Muscle of leg (tissue), 11 donors: ENCODE data around the gene BFAR. TPM values are rescaled to one million over a fixed set of nuclear protein-coding genes. Genes with fewer than 3 reads are reported as not detected.
"Not testable (repeated sequence)": the region's sequence is repeated elsewhere in the genome, so short reads cannot be mapped to it uniquely, and the experiment has no call there.

ENCODE experiments used
- DNase-seq: peaks from one replicate; pipeline ENCODE4 v3.0.0; 2013
- H3K27ac ChIP-seq: one replicate; pipeline ENCODE4 v1.5.1; 2013; ENCODE audit warnings: mild to moderate bottlenecking, low read length, control low read depth
- H3K27me3 ChIP-seq: one replicate; pipeline ENCODE4 v1.6.1; 2013; ENCODE audit warnings: low read length; ENCODE audit not compliant: control insufficient read depth, insufficient read depth
- H3K36me3 ChIP-seq: one replicate; pipeline ENCODE4 v1.6.1; 2013; ENCODE audit warnings: low read length; ENCODE audit not compliant: control insufficient read depth, insufficient read depth
- H3K4me1 ChIP-seq: one replicate; pipeline ENCODE4 v1.6.1; 2013; ENCODE audit warnings: low read length; ENCODE audit not compliant: control insufficient read depth, insufficient read depth
- H3K4me3 ChIP-seq: one replicate; pipeline ENCODE4 v1.5.1; 2013; ENCODE audit warnings: low read length, control low read depth
- H3K9me3 ChIP-seq: replicated peaks from 2 replicates; pipeline ENCODE4 v1.6.1; 2013; ENCODE audit warnings: low read depth, low read length; ENCODE audit not compliant: control insufficient read depth
- WGBS: methylation state at CpG from one replicate; pipeline ENCODE4 v1.1.5; 2013; ENCODE audit warnings: missing lambda C conversion rate; ENCODE audit not compliant: insufficient coverage; 5-methylcytosine and 5-hydroxymethylcytosine counted together
- polyA plus RNA-seq, 8 donors: library from polyadenylated mRNA; unstranded; fragments of 120-200 nt; gene quantifications; one replicate each; pipeline versions ENCODE4 v1.2.1 to v1.2.3, GENCODE V29; 2013; ENCODE audit warnings: inconsistent platforms in 1 of 8, low replicate concordance in 1 of 8; ENCODE audit not compliant: insufficient read length in 8 of 8, insufficient read depth in 1 of 8
- total RNA-seq: library from RNA; stranded (reverse); fragments of 120-200 nt; gene quantifications from one replicate; pipeline ENCODE4 v1.2.4, GENCODE V29; 2013

Gene BFAR
- total and polyA plus RNA-seq, 9 donors = 42.3 to 60.0 (median 50.3) TPM

GRCh38 chr16:14681115-14681514 lies 48.4 kb downstream of the BFAR start:
- Histone ChIP-seq H3K36me3 (no peaks in the 10 kb centered on the region), H3K27ac (no peak overlapping the region), H3K4me1 (no peaks in the 10 kb centered on the region), H3K27me3 (no peaks in the 10 kb centered on the region), H3K9me3 (no peaks in the 10 kb centered on the region), H3K4me3 (no peak overlapping the region)
- no CpG with 5 or more reads among the region's 4 CpGs for WGBS
- DNase-seq = no peak

GRCh38 chr16:14682121-14682520 lies 49.4 kb downstream of the BFAR start:
- Histone ChIP-seq H3K9me3 (no peaks in the 10 kb centered on the region), H3K36me3 (no peaks in the 10 kb centered on the region), H3K4me3 (no peak overlapping the region), H3K27me3 (no peaks in the 10 kb centered on the region), H3K4me1 (no peaks in the 10 kb centered on the region), H3K27ac (no peak overlapping the region)
- no peak for DNase-seq
- 89% methylated on average over 6 of the region's 8 CpGs for WGBS

- not testable (repeated sequence) for H3K27ac ChIP-seq, H3K9me3 ChIP-seq, H3K36me3 ChIP-seq, DNase-seq, H3K4me1 ChIP-seq, H3K4me3 ChIP-seq, H3K27me3 ChIP-seq
- WGBS = no CpG with 5 or more reads among the region's 15 CpGs
These were observed 53.4 kb downstream of the BFAR start for GRCh38 chr16:14685870-14686793.

- not testable (repeated sequence) for DNase-seq
- no CpG with 5 or more reads among the region's 28 CpGs for WGBS
These were observed 61.4 kb downstream of the BFAR start, which contains the start of gene PLA2G10 for GRCh38 chr16:14694129-14694528. Gene PLA2G10, minus strand, starts transcription at chr16:14694308. Its CDS starts 79 bp downstream, at chr16:14694229.

DNA sequence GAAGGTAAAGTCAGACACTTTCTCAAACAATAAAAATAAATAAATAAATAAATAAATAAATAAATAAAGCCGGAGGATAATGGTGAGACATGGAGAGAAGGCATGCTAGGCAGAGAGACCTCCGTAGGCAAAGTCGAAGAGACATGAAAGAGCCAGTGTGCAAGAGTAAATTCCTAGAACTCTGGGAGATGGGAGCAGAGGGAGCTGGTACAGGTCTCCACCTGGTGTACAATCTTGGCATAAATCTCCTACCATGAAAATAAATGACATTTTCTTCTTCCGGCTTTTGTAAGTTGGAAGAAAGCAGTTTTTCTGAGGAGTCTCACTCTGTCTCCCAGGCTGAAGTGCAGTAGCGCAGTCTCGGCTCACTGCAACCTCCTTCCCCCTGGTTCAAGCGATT lies 69.1 kb downstream of the BFAR start:
- WGBS = no CpG with 5 or more reads among the region's 7 CpGs
- H3K27ac ChIP-seq, H3K4me1 ChIP-seq, H3K4me3 ChIP-seq, H3K27me3 ChIP-seq, H3K36me3 ChIP-seq, H3K9me3 ChIP-seq, DNase-seq: not testable (repeated sequence)

More at GRCh38 chr16:14694129-14694528, 61.4 kb downstream of the BFAR start, which contains the start of gene PLA2G10:
- not testable (repeated sequence) for H3K4me1 ChIP-seq, H3K27ac ChIP-seq, H3K27me3 ChIP-seq, H3K36me3 ChIP-seq, H3K4me3 ChIP-seq, H3K9me3 ChIP-seq

DNA sequence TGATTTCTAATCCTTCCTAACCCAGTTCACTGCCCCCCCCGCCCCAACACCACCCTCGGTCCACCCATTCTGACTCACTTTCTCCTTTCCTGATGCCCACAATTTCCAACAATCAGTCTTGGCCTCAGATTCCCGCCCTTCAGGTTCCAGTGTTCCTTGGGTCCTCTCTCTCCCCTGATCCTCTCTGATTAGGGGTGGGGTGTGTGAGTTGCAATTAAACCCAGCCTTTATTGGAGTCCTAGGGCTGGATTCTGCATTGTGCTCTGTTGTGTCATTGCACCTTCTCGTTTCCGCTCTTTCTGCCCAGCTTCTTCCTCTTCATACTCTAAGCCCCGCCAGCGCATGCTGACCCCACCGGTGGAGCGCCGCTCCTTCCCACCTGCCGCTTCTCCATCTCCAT lies 69.9 kb downstream of the BFAR start:
- not testable (repeated sequence) for H3K27me3 ChIP-seq, H3K36me3 ChIP-seq, H3K4me1 ChIP-seq, H3K4me3 ChIP-seq, H3K9me3 ChIP-seq, H3K27ac ChIP-seq, DNase-seq
- no CpG with 5 or more reads among the region's 11 CpGs for WGBS

- not testable (repeated sequence) for DNase-seq, H3K36me3 ChIP-seq, H3K4me3 ChIP-seq, H3K4me1 ChIP-seq, H3K9me3 ChIP-seq, H3K27me3 ChIP-seq, H3K27ac ChIP-seq
- WGBS = no CpG with 5 or more reads among the region's 73 CpGs
These were observed 70.6 kb downstream of the BFAR start, which contains the start of gene NPIPA3 for GRCh38 chr16:14703156-14704011. Gene NPIPA3, plus strand, starts transcription at chr16:14703411. Its CDS starts 5,533 bp downstream, at chr16:14708944.

Other genes with a start within 250 kb of the BFAR start
- gene PARN, start 2.7 kb upstream of the BFAR start, total RNA-seq = 13.6 TPM
- gene PARN, start 2.7 kb upstream of the BFAR start, polyA plus RNA-seq = 10 to 100 TPM; 14.9 to 18.0 (median 16.4) TPM
- gene PLA2G10, start 61.4 kb downstream of the BFAR start, total RNA-seq = 0.18 TPM
- gene PLA2G10, start 61.4 kb downstream of the BFAR start, polyA plus RNA-seq = under 1 TPM in 7 of 8 donors, not detected in 1; 0.28 to 0.73 (median 0.46) TPM
- gene NPIPA3, start 70.5 kb downstream of the BFAR start, total RNA-seq = 0.66 TPM
- gene NPIPA3, start 70.5 kb downstream of the BFAR start, polyA plus RNA-seq = 10 to 100 TPM in 1 of 8 donors, 1 to 10 TPM in 5, under 1 TPM in 1, not detected in 1; 0.97 to 22.9 (median 5.7) TPM
- gene NPIPA2, start 109.6 kb downstream of the BFAR start, total RNA-seq = 0.31 TPM
- 10 to 100 TPM in 2 of 8 donors, 1 to 10 TPM in 4, not detected in 2; 3.5 to 16.3 (median 6.4) TPM for gene NPIPA2, start 109.6 kb downstream of the BFAR start, polyA plus RNA-seq
- gene NOMO1, start 200.8 kb downstream of the BFAR start, total RNA-seq = 40.3 TPM
- 10 to 100 TPM; 47.5 to 73.5 (median 60.7) TPM for gene NOMO1, start 200.8 kb downstream of the BFAR start, polyA plus RNA-seq